Endothelial cell (in vitro differentiated cells): ENCODE measurements around the gene THOC6. TPM values are rescaled to one million over a fixed set of nuclear protein-coding genes. Genes with fewer than 3 reads are reported as not detected.

ENCODE experiments used
- DNase-seq: peaks from one replicate; pipeline ENCODE4 v3.0.0; 2021; ENCODE audit warnings: low spot score
- H3K27ac Mint-ChIP-seq: one replicate; pipeline ENCODE4 v1.8.0; 2021; ENCODE audit warnings: mixed read lengths, inconsistent platforms; ENCODE audit not compliant: unreplicated experiment
- H3K27me3 Mint-ChIP-seq: one replicate; pipeline ENCODE4 v1.8.0; 2021; ENCODE audit warnings: mild to moderate bottlenecking, moderate library complexity, mixed read lengths, inconsistent platforms; ENCODE audit not compliant: unreplicated experiment
- H3K36me3 Mint-ChIP-seq: one replicate; pipeline ENCODE4 v1.8.0; 2021; ENCODE audit warnings: mild to moderate bottlenecking, low read depth, mixed read lengths, inconsistent platforms; ENCODE audit not compliant: unreplicated experiment
- H3K4me1 Mint-ChIP-seq: one replicate; pipeline ENCODE4 v1.8.0; 2021; ENCODE audit warnings: mild to moderate bottlenecking, mixed read lengths, inconsistent platforms; ENCODE audit not compliant: unreplicated experiment
- H3K4me3 Mint-ChIP-seq: one replicate; pipeline ENCODE4 v1.8.0; 2021; ENCODE audit warnings: mild to moderate bottlenecking, mixed read lengths, inconsistent platforms; ENCODE audit not compliant: unreplicated experiment
- H3K9me3 Mint-ChIP-seq: one replicate; pipeline ENCODE4 v1.8.0; 2021; ENCODE audit warnings: mixed read lengths, inconsistent platforms; ENCODE audit not compliant: unreplicated experiment
- CTCF ChIP-seq: fragments of 200-600 bp; sonication (generic); IDR thresholded peaks from one replicate; pipeline ENCODE4 v1.5.0; 2021; ENCODE audit warnings: antibody characterized with exemption; ENCODE audit not compliant: unreplicated experiment
- total RNA-seq: library from RNA; stranded (reverse); fragmentation: NEBNext Ultra II Directional; extraction: Animal tissue kit (Norgen Biotek cat#: 25700); gene quantifications from one replicate; pipeline ENCODE4 v1.2.1, GENCODE V29; 2021; ENCODE audit not compliant: unreplicated experiment

Gene THOC6
- total RNA-seq, 1 donor from 2014 or later = 22.9 TPM

DNA sequence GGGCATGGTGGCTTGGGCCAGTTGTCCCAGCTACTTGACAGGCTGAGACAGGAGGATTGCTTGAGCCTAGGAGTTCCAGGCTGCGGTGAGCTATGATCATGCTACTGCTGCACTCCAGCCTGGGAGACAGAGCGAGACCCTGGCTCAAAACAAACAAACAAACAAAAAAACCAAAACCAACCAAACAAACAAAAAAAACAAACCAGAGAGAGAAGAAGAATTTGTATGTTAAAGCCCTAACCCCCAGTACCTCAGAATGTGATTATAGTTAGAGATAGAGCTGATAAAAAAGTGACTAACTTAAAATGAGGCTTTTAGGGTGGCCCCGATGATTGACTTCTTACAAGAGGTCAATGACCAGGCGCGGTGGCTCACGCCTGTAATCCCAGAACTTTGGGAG lies 20.9 kb downstream of the THOC6 start:
- peak overlapping the region; percentile 84 for H3K27ac Mint-ChIP-seq
- no peaks in the 10 kb centered on the region for H3K36me3 Mint-ChIP-seq
- H3K4me3 Mint-ChIP-seq = peak overlapping the region; percentile 87
- no peak for DNase-seq
- H3K27me3 Mint-ChIP-seq = peaks cover 22% of the 10 kb centered on the region
- peaks cover 8% of the 10 kb centered on the region for H3K4me1 Mint-ChIP-seq
- no peaks in the 10 kb centered on the region for H3K9me3 Mint-ChIP-seq
- no peak for TF ChIP-seq CTCF

DNA sequence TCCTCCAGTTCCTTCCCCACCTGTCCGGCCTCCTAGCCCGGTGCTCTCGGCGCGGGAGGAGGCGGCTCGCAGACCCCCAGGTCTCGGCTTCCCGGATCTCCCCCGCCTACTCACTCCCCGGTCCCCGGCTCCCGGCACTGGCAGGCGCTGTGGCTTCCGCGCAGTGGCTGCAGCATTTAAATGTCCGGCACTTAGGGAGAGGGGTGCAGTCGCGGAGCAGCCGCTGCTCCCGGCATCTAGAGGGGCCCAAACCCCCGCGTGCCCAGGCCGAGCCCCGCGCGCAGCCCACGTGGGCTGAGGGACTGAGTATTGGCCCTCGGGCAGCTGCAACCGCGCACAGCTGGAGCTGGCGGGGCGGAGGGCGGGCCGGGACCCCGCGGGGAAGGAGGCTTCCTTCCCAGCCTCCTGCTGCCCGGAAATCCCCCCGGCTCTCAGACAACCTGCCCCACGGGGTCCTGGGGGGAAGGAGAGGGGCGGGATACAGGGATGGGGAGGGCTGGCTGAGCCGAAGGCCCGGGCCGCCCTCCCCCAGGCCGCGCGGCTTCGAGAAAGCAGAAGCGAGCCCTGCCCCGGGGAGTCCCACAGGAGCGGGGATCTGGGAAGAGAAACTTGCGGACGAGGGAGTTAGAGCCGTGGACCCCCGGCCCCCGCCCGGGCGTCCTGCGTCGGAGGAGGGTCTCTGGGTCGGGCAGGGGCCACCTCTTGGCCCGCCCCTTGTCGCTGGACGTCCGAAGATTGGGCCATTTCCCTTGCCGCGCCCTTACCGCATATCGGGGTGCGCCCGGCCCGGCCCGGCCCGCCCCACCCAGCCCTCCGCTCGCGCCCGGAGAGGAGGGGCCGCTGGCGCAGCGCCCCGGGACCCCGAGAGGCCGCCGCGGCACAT lies 22.2 kb downstream of the THOC6 start, which contains the start of gene MMP25:
Gene MMP25 (plus strand): TSS at position 804 of the 883 bp plus-strand sequence. CDS start 357 bp downstream, outside the sequence.
- DNase-seq = peak; percentile 58
- Mint-ChIP-seq H3K4me1 (peaks cover 8% of the 10 kb centered on the region), H3K4me3 (peak within 1 kb of the TSS; percentile 87), H3K9me3 (no peaks in the 10 kb centered on the region), H3K27me3 (peaks cover 22% of the 10 kb centered on the region), H3K36me3 (peaks cover 2% of the 10 kb centered on the region), H3K27ac (no peak within 1 kb of the TSS)
- no peak for TF ChIP-seq CTCF

- no peaks in the 10 kb centered on the region for H3K9me3 Mint-ChIP-seq
- peaks cover 7% of the 10 kb centered on the region for H3K36me3 Mint-ChIP-seq
- peaks cover 22% of the 10 kb centered on the region for H3K27me3 Mint-ChIP-seq
- no peak for DNase-seq
- peak overlapping the region; percentile 78 for H3K4me3 Mint-ChIP-seq
- no peak overlapping the region for H3K27ac Mint-ChIP-seq
- H3K4me1 Mint-ChIP-seq = peaks cover 8% of the 10 kb centered on the region
- no peak for TF ChIP-seq CTCF
These were observed 23.0 kb downstream of the THOC6 start for GRCh38 chr16:3046641-3047386.

DNA sequence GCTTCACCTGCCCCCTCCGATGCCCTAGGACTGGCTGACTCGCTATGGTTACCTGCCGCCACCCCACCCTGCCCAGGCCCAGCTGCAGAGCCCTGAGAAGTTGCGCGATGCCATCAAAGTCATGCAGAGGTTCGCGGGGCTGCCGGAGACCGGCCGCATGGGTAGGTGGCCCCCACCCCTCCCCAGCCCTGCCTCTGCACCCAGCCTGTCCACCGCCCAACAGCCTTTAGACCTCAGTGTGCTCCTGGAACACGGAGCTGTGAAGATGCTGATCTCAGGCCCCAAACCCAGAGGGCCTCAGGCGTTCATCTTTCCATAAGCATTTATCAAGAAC lies 23.5 kb downstream of the THOC6 start:
- H3K4me1 Mint-ChIP-seq = peaks cover 8% of the 10 kb centered on the region
- no peak overlapping the region for H3K27ac Mint-ChIP-seq
- peaks cover 22% of the 10 kb centered on the region for H3K27me3 Mint-ChIP-seq
- H3K36me3 Mint-ChIP-seq = peaks cover 11% of the 10 kb centered on the region
- H3K9me3 Mint-ChIP-seq = no peaks in the 10 kb centered on the region
- TF ChIP-seq CTCF = no peak
- no peak overlapping the region for H3K4me3 Mint-ChIP-seq
- DNase-seq = no peak
